ENCODE data around the gene SCN3B. TPM values are rescaled to one million over a fixed set of nuclear protein-coding genes. Genes with fewer than 3 reads are reported as not detected.

SCN3B gene
- total RNA-seq (under 0.01 TPM in 2 replicates), polyA plus RNA-seq (0.03 TPM in 2 replicates), polyA minus RNA-seq (ENCODE audit: low replicate concordance) (not detected in 2 replicates)
- 0.08 TPM in 1 of 2 replicates, not detected in the other for polyA plus RNA-seq (2012)

DNA sequence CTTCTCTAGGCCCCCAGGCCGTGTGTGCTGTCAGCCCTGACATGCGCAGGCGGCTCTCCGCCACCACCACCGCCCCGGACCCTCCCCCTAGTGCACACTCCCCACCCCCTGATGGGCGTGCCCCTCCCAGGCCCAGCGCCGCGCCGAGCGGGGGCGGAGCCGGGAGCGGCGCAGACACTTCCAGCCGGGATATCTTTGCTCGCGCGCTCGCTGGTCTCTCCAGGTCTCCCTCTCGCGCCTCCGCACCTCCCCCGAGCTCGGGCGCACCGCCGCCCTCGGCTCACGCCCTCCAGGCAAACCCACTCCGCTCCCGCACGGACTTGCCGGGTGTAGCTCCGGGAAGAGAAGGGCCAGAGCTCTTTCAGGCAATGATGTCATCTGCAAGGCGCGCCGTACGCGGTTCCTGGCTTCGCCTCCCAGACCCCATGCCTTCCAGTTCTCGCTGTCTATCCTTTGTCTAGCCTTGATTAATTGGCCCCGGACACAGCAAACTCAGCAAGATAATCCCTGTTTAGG is at the start of gene SCN3B:
Gene SCN3B (minus strand): TSS at position 59 of the 516 bp plus-strand sequence. CDS start 823 bp downstream, outside the sequence.
- H3K4me2 ChIP-seq (ENCODE audit: extremely low read depth, insufficient read depth, low read length), result peak within 1 kb of the TSS; percentile 88
- H4K20me1 ChIP-seq (ENCODE audit: control insufficient read depth, extremely low read depth, insufficient read depth, low read length), result no peaks in the 10 kb centered on the region
- H3K27ac ChIP-seq (ENCODE audit: insufficient read depth, low read length), result no peak within 1 kb of the TSS
- TF ChIP-seq CTCF (conservative IDR thresholded peaks at IDR 0.05 in 1 of 2, IDR thresholded peaks at IDR 0.05 in 1 of 2; ENCODE audit: low read depth in 1 of 2, low read length in 2 of 2), result no peak
- no peak for TF ChIP-seq EZH2 (IDR thresholded peaks at IDR 0.05; ENCODE audit: low read length, missing control alignments)
- H2AFZ ChIP-seq (ENCODE audit: low read length), result peak within 1 kb of the TSS; percentile 88
- peaks cover 7% of the 10 kb centered on the region for H3K27me3 ChIP-seq (ENCODE audit: control insufficient read depth, insufficient read depth, low read length)
- H3K4me1 ChIP-seq (ENCODE audit: control insufficient read depth, extremely low read depth, insufficient read depth, low read length), result no peaks in the 10 kb centered on the region
- no peaks in the 10 kb centered on the region for H3K9me3 ChIP-seq (ENCODE audit: control insufficient read depth, insufficient read depth, low read depth, low read length)
- H3K9ac ChIP-seq (ENCODE audit: insufficient read depth, low read length), result no peak within 1 kb of the TSS
- H3K79me2 ChIP-seq (ENCODE audit: control insufficient read depth, insufficient read depth, low read length), result no peaks in the 10 kb centered on the region
- peak within 1 kb of the TSS; percentile 37 to 57 (median 45) for H3K4me3 ChIP-seq (replicated peaks in 1 of 4; ENCODE audit: control extremely low read depth in 1 of 4, insufficient read depth in 1 of 4, low read depth in 3 of 4, low read length in 4 of 4)
- no peaks in the 10 kb centered on the region for H3K36me3 ChIP-seq (ENCODE audit: control insufficient read depth, insufficient read depth, low read length)
- DNase-seq (ENCODE audit: low read depth in 2 of 2), result peak; percentile 60 to 81

- no peak for TF ChIP-seq EZH2 (IDR thresholded peaks at IDR 0.05; ENCODE audit: low read length, missing control alignments)
- no peak for TF ChIP-seq CTCF (conservative IDR thresholded peaks at IDR 0.05 in 1 of 2, IDR thresholded peaks at IDR 0.05 in 1 of 2; ENCODE audit: low read depth in 1 of 2, low read length in 2 of 2)
- peaks cover 4% of the 10 kb centered on the region for H3K27me3 ChIP-seq (ENCODE audit: control insufficient read depth, insufficient read depth, low read length)
- H3K79me2 ChIP-seq (ENCODE audit: control insufficient read depth, insufficient read depth, low read length), result no peaks in the 10 kb centered on the region
- no peak overlapping the region for H3K27ac ChIP-seq (ENCODE audit: insufficient read depth, low read length)
- DNase-seq (ENCODE audit: low read depth in 2 of 2), result no peak
- no peaks in the 10 kb centered on the region for H3K9me3 ChIP-seq (ENCODE audit: control insufficient read depth, insufficient read depth, low read depth, low read length)
- no peaks in the 10 kb centered on the region for H3K4me1 ChIP-seq (ENCODE audit: control insufficient read depth, extremely low read depth, insufficient read depth, low read length)
- H3K9ac ChIP-seq (ENCODE audit: insufficient read depth, low read length), result no peak overlapping the region
- no peak overlapping the region for H2AFZ ChIP-seq (ENCODE audit: low read length)
- H3K36me3 ChIP-seq (ENCODE audit: control insufficient read depth, insufficient read depth, low read length), result no peaks in the 10 kb centered on the region
- no peaks in the 10 kb centered on the region for H4K20me1 ChIP-seq (ENCODE audit: control insufficient read depth, extremely low read depth, insufficient read depth, low read length)
- H3K4me2 ChIP-seq (ENCODE audit: extremely low read depth, insufficient read depth, low read length), result no peak overlapping the region
- no peak overlapping the region for H3K4me3 ChIP-seq (replicated peaks in 1 of 4; ENCODE audit: control extremely low read depth in 1 of 4, insufficient read depth in 1 of 4, low read depth in 3 of 4, low read length in 4 of 4)
Observed at GRCh38 chr11:123702696-123703095, 48.3 kb upstream of the SCN3B start.

GRCh38 chr11:123702139-123702538 is 47.7 kb upstream of the SCN3B start:
- no peaks in the 10 kb centered on the region for H3K4me1 ChIP-seq (ENCODE audit: control insufficient read depth, extremely low read depth, insufficient read depth, low read length)
- H3K4me2 ChIP-seq (ENCODE audit: extremely low read depth, insufficient read depth, low read length), result no peak overlapping the region
- no peaks in the 10 kb centered on the region for H3K36me3 ChIP-seq (ENCODE audit: control insufficient read depth, insufficient read depth, low read length)
- no peaks in the 10 kb centered on the region for H3K79me2 ChIP-seq (ENCODE audit: control insufficient read depth, insufficient read depth, low read length)
- H3K9ac ChIP-seq (ENCODE audit: insufficient read depth, low read length), result no peak overlapping the region
- no peaks in the 10 kb centered on the region for H4K20me1 ChIP-seq (ENCODE audit: control insufficient read depth, extremely low read depth, insufficient read depth, low read length)
- peaks cover 4% of the 10 kb centered on the region for H3K27me3 ChIP-seq (ENCODE audit: control insufficient read depth, insufficient read depth, low read length)
- H3K27ac ChIP-seq (ENCODE audit: insufficient read depth, low read length), result no peak overlapping the region
- H3K9me3 ChIP-seq (ENCODE audit: control insufficient read depth, insufficient read depth, low read depth, low read length), result no peaks in the 10 kb centered on the region
- no peak for DNase-seq (ENCODE audit: low read depth in 2 of 2)
- H2AFZ ChIP-seq (ENCODE audit: low read length), result no peak overlapping the region
- H3K4me3 ChIP-seq (replicated peaks in 1 of 4; ENCODE audit: control extremely low read depth in 1 of 4, insufficient read depth in 1 of 4, low read depth in 3 of 4, low read length in 4 of 4), result no peak overlapping the region
- TF ChIP-seq EZH2 (IDR thresholded peaks at IDR 0.05; ENCODE audit: low read length, missing control alignments) (no peak), CTCF (conservative IDR thresholded peaks at IDR 0.05 in 1 of 2, IDR thresholded peaks at IDR 0.05 in 1 of 2; ENCODE audit: low read depth in 1 of 2, low read length in 2 of 2) (no peak)
